OCI-LY3 (cell line): ENCODE results near the gene UCN2.

ENCODE experiments used
- H2AFZ ChIP-seq: fragments of 200-600, 300-600 bp; shearing (Covaris generic); 2 replicates; pipeline ENCODE4 v1.6.0; 2014; ENCODE audit warnings: antibody characterized with exemption, low read depth, low read length
- H3K27ac ChIP-seq: fragments of 200-600, 300-600 bp; sonication (generic); 2 replicates; pipeline ENCODE4 v1.5.1; 2014; ENCODE audit warnings: mild to moderate bottlenecking, low read length, moderate library complexity, mixed read lengths
- H3K27me3 ChIP-seq: fragments of 200-600, 300-600 bp; sonication (generic); 2 replicates; pipeline ENCODE4 v1.6.1; 2014; ENCODE audit warnings: low read depth, low read length, mixed read lengths
- H3K36me3 ChIP-seq: fragments of 200-600, 300-600 bp; sonication (generic); replicated peaks from 2 replicates; pipeline ENCODE3; 2014; ENCODE audit warnings: low read depth, low read length, mixed read lengths
- H3K4me1 ChIP-seq: fragments of 300-600, 200-600 bp; sonication (generic); 2 replicates; pipeline ENCODE4 v1.6.1; 2014; ENCODE audit warnings: low read length, mixed read lengths
- H3K4me2 ChIP-seq: fragments of 200-600, 300-600 bp; sonication (generic); 2 replicates; pipeline ENCODE4 v1.6.1; 2014; ENCODE audit warnings: low read length, mixed read lengths
- H3K4me3 ChIP-seq: fragments of 300-600, 200-600 bp; sonication (generic); 2 replicates; pipeline ENCODE4 v1.5.1; 2014; ENCODE audit warnings: antibody characterized with exemption, mild to moderate bottlenecking, low read length, moderate library complexity
- H3K79me2 ChIP-seq: fragments of 300-600, 200-600 bp; shearing (Covaris generic); 2 replicates; pipeline ENCODE4 v1.6.1; 2014; ENCODE audit warnings: mild to moderate bottlenecking, low read length, mixed read lengths
- H3K9ac ChIP-seq: fragments of 300-600, 200-600 bp; shearing (Covaris generic); 2 replicates; pipeline ENCODE4 v1.6.0; 2014; ENCODE audit warnings: mild to moderate bottlenecking, low read length, moderate library complexity
- H3K9me3 ChIP-seq: fragments of 200-600, 300-600 bp; shearing (Covaris generic); 2 replicates; pipeline ENCODE4 v1.6.1; 2014; ENCODE audit warnings: low read length, mixed read lengths; ENCODE audit not compliant: insufficient read depth
- H4K20me1 ChIP-seq: fragments of 200-600, 300-600 bp; sonication (generic); 2 replicates; pipeline ENCODE4 v1.6.1; 2016; ENCODE audit warnings: low read length, mixed read lengths; ENCODE audit not compliant: insufficient read depth
- EZH2phosphoT487 ChIP-seq: fragments of 200-600 bp; shearing (Covaris generic); IDR thresholded peaks from 2 replicates; pipeline ENCODE4 v1.6.1; 2018; ENCODE audit warnings: antibody characterized with exemption, mixed run types, low read depth
- TF ChIP-seq, protein P1 (sequence below): fragments of 200-600, 300-600 bp; sonication (generic); IDR thresholded peaks from 2 replicates; pipeline ENCODE4 v1.5.1; 2014; ENCODE audit warnings: antibody characterized with exemption, low read length, low read depth

The UCN2 gene

DNA sequence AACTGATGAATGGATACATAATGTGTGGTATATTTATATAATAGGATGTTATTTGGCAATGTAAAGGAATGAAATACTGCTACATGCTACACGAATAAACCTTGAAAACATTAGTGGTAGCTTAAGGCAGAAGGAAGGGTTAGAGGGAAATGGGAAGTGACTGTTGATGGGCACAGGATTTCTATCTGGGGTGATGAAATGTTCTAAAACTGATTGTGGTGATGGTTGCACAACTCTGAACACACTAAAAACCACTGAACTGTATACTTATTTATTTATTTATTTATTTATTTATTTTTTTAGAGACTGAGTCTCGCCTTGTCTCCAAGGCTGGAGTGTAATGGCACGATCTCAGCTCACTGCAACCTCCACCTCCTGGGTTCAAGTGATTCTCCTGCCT, 34.8 kb downstream of the UCN2 start:
- no peaks in the 10 kb centered on the region for H3K4me1 ChIP-seq
- no peaks in the 10 kb centered on the region for H4K20me1 ChIP-seq
- H3K4me2 ChIP-seq: no peak overlapping the region
- H3K9ac ChIP-seq: no peak overlapping the region
- no peaks in the 10 kb centered on the region for H3K27me3 ChIP-seq
- no peaks in the 10 kb centered on the region for H3K9me3 ChIP-seq
- no peaks in the 10 kb centered on the region for H3K79me2 ChIP-seq
- no peak for TF ChIP-seq EZH2phosphoT487
- TF ChIP-seq, protein P1, sequence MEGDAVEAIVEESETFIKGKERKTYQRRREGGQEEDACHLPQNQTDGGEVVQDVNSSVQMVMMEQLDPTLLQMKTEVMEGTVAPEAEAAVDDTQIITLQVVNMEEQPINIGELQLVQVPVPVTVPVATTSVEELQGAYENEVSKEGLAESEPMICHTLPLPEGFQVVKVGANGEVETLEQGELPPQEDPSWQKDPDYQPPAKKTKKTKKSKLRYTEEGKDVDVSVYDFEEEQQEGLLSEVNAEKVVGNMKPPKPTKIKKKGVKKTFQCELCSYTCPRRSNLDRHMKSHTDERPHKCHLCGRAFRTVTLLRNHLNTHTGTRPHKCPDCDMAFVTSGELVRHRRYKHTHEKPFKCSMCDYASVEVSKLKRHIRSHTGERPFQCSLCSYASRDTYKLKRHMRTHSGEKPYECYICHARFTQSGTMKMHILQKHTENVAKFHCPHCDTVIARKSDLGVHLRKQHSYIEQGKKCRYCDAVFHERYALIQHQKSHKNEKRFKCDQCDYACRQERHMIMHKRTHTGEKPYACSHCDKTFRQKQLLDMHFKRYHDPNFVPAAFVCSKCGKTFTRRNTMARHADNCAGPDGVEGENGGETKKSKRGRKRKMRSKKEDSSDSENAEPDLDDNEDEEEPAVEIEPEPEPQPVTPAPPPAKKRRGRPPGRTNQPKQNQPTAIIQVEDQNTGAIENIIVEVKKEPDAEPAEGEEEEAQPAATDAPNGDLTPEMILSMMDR: no peak
- peaks cover 54% of the 10 kb centered on the region for H3K36me3 ChIP-seq
- H3K4me3 ChIP-seq: no peak overlapping the region
- H2AFZ ChIP-seq: no peak overlapping the region
- no peak overlapping the region for H3K27ac ChIP-seq

DNA sequence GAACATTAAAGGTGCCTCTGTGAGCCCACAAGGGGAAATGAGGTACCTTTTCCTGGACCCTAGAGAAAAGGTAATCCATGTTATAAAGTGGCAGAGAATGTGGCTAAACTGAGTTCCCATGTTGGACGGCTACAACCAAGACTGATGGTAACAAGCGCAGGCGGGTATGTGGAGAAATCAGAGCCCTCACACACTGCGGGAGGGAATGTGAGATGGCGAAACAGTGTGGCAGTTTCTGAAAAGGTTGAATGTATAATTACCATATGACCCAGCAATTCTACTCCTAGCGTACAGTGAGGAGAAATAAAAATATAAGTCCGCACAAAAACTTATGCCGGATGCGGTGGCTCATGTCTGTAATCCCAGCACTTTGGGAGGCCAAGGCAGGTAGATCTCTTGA, 35.5 kb downstream of the UCN2 start:
- no peaks in the 10 kb centered on the region for H3K79me2 ChIP-seq
- TF ChIP-seq EZH2phosphoT487: no peak
- TF ChIP-seq, protein P1: no peak
- no peak overlapping the region for H3K4me3 ChIP-seq
- no peak overlapping the region for H2AFZ ChIP-seq
- no peaks in the 10 kb centered on the region for H4K20me1 ChIP-seq
- no peak overlapping the region for H3K27ac ChIP-seq
- H3K36me3 ChIP-seq: peaks cover 55% of the 10 kb centered on the region
- H3K27me3 ChIP-seq: no peaks in the 10 kb centered on the region
- no peak overlapping the region for H3K4me2 ChIP-seq
- no peak overlapping the region for H3K9ac ChIP-seq
- H3K9me3 ChIP-seq: no peaks in the 10 kb centered on the region
- H3K4me1 ChIP-seq: no peaks in the 10 kb centered on the region

DNA sequence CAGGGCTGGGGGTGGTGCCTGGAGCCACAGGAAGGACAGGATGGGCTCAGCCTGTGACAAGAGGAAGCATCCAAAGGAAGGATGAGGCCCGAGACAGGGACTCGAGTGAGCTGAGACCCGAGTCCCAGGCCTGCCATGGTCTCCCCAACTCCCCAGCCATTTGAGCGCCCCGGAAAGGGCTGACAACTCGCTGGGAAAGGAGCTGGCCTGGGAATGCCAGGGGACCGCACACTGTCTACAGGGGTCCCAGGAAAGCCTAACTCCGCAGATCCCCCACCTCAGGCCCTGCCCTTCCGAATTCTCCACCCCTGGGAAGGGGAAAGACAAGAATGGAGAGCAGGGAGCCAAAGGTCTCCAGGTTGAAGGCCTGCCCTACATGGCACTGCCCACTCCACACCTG, 38.6 kb downstream of the UCN2 start:
- Histone ChIP-seq H3K27me3 (no peaks in the 10 kb centered on the region), H3K9ac (no peak overlapping the region), H3K27ac (no peak overlapping the region), H2AFZ (no peak overlapping the region), H3K79me2 (no peaks in the 10 kb centered on the region), H3K9me3 (no peaks in the 10 kb centered on the region), H3K4me2 (no peak overlapping the region), H4K20me1 (no peaks in the 10 kb centered on the region), H3K4me3 (no peak overlapping the region), H3K36me3 (peaks cover 51% of the 10 kb centered on the region), H3K4me1 (peaks cover 10% of the 10 kb centered on the region; the same call in 1 of the 2 replicates)
- no peak for TF ChIP-seq EZH2phosphoT487
- TF ChIP-seq, protein P1: no peak

- Histone ChIP-seq H2AFZ (no peak overlapping the region), H3K4me1 (peaks cover 10% of the 10 kb centered on the region; the same call in 1 of the 2 replicates), H3K9me3 (no peaks in the 10 kb centered on the region), H3K27me3 (no peaks in the 10 kb centered on the region), H3K9ac (no peak overlapping the region), H3K36me3 (peaks cover 34% of the 10 kb centered on the region), H3K4me3 (no peak overlapping the region), H3K27ac (no peak overlapping the region), H3K79me2 (no peaks in the 10 kb centered on the region), H3K4me2 (no peak overlapping the region), H4K20me1 (no peaks in the 10 kb centered on the region)
- no peak for TF ChIP-seq EZH2phosphoT487
- TF ChIP-seq, protein P1: no peak
Observed at GRCh38 chr3:48521635-48522034, 41.9 kb downstream of the UCN2 start.
